ENCODE data around the gene NYNRIN. TPM values are rescaled to one million over a fixed set of nuclear protein-coding genes. Genes with fewer than 3 reads are reported as not detected.

Gene NYNRIN
- total RNA-seq, 1 experiment from 2014 or later: 18.7 TPM

GRCh38 chr14:24392325-24393091 is 6.3 kb upstream of the NYNRIN start:
- Histone ChIP-seq H2BK120ac (ENCODE audit: low read depth, low read length, poor library complexity, severe bottlenecking) (no peak overlapping the region), H3T11ph (ENCODE audit: low read length) (no peak overlapping the region), H4K91ac (ENCODE audit: insufficient read length, low read depth, low read length) (no peak overlapping the region), H3K23ac (ENCODE audit: insufficient read length, low read depth, low read length) (no peak overlapping the region), H3K14ac (ENCODE audit: insufficient read depth, low read length) (no peak overlapping the region), H3K4me2 (ENCODE audit: insufficient read depth, insufficient read length, low read length) (no peak overlapping the region), H4K20me1 (ENCODE audit: control insufficient read depth, insufficient read depth, insufficient read length) (no peaks in the 10 kb centered on the region), H2BK20ac (ENCODE audit: low read depth, low read length, poor library complexity, severe bottlenecking) (no peak overlapping the region), H3K27ac (ENCODE audit: insufficient read length, low read depth, low read length) (no peak overlapping the region), H2AK5ac (ENCODE audit: insufficient read length, low read length) (no peak overlapping the region), H2BK5ac (ENCODE audit: insufficient read length, low read length) (no peak overlapping the region), H2AFZ (ENCODE audit: low read length) (no peak overlapping the region), H2BK12ac (ENCODE audit: insufficient read length, low read depth, low read length) (no peak overlapping the region), H3K79me1 (ENCODE audit: insufficient read depth, low read depth, low read length, poor library complexity, severe bottlenecking) (no peaks in the 10 kb centered on the region), H3K4me1 (ENCODE audit: insufficient read depth, low read length) (no peaks in the 10 kb centered on the region), H4K5ac (ENCODE audit: insufficient read length, low read depth, low read length) (no peak overlapping the region), H3K56ac (ENCODE audit: insufficient read length, low read depth, low read length) (no peak overlapping the region), H3K9me3 (ENCODE audit: control insufficient read depth, low read depth, low read length) (no peaks in the 10 kb centered on the region), H3K79me2 (ENCODE audit: insufficient read depth, low read length) (no peaks in the 10 kb centered on the region), H3K23me2 (ENCODE audit: insufficient read length, low read depth, low read length, poor library complexity, severe bottlenecking) (no peaks in the 10 kb centered on the region), H3K27me3 (ENCODE audit: insufficient read depth, low read length) (no peaks in the 10 kb centered on the region), H2BK15ac (ENCODE audit: low read depth, low read length) (no peak overlapping the region), H3K9ac (ENCODE audit: extremely low read depth, insufficient read length, low read length) (no peak overlapping the region), H4K8ac (replicated peaks; ENCODE audit: insufficient read length, low read depth, low read length) (no peak overlapping the region), H3K4ac (ENCODE audit: low read depth, low read length) (no peak overlapping the region), H3K18ac (ENCODE audit: insufficient read length, low read depth, low read length) (no peak overlapping the region)
- whole genome bisulfite sequencing (ENCODE audit: extremely low coverage, insufficient read length, low lambda C conversion rate): no CpG with 5 or more reads among the region's 8 CpGs
- Mint-ChIP-seq H3K36me3 (ENCODE audit: insufficient read depth in 1 of 3, low read depth in 3 of 3) (no peaks in the 10 kb centered on the region), H3K4me1 (peaks cover 29 to 33% of the 10 kb centered on the region in 2 experiments), H3K27ac (0 out of 7 replicates have a peak overlapping the region, but pooled peaks of 1 of the 3 experiments have one; percentile 17), H3K27me3 (ENCODE audit: low read depth) (peaks cover 13% of the 10 kb centered on the region), H3K4me3 (no peak overlapping the region), H3K9me3 (no peaks in the 10 kb centered on the region)
- DNase-seq: no peak
- TF ChIP-seq, protein P1, sequence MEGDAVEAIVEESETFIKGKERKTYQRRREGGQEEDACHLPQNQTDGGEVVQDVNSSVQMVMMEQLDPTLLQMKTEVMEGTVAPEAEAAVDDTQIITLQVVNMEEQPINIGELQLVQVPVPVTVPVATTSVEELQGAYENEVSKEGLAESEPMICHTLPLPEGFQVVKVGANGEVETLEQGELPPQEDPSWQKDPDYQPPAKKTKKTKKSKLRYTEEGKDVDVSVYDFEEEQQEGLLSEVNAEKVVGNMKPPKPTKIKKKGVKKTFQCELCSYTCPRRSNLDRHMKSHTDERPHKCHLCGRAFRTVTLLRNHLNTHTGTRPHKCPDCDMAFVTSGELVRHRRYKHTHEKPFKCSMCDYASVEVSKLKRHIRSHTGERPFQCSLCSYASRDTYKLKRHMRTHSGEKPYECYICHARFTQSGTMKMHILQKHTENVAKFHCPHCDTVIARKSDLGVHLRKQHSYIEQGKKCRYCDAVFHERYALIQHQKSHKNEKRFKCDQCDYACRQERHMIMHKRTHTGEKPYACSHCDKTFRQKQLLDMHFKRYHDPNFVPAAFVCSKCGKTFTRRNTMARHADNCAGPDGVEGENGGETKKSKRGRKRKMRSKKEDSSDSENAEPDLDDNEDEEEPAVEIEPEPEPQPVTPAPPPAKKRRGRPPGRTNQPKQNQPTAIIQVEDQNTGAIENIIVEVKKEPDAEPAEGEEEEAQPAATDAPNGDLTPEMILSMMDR (conservative IDR thresholded peaks at IDR 0.05): peak; percentile 39; the same call in 2 of the 3 replicates
